WTC11 (cell line): Measurements from ENCODE around the gene ERAS. TPM values are rescaled to one million over a fixed set of nuclear protein-coding genes. Genes with fewer than 3 reads are reported as not detected.

Experiments
- ATAC-seq: fragments of 200-7000 bp; cut with Tn5 transposase; 2 replicates; pipeline ENCODE4 v1.10.0; 2021; ENCODE audit warnings: mild to moderate bottlenecking, moderate library complexity
- CTCF ChIA-PET: fragments of 300-600 bp; sonication (Branson Sonifier 250); formaldehyde crosslinking; loops from one replicate; lab custom pipeline; 2021; ENCODE audit warnings: antibody characterized with exemption; lab: Charles Lee
- POLR2A ChIA-PET: fragments of 350-600 bp; sonication (Branson Sonifier 250); formaldehyde crosslinking; loops from one replicate; lab custom pipeline; 2021; ENCODE audit warnings: antibody characterized with exemption; lab: Charles Lee
- DNase-seq: peaks from one replicate; pipeline ENCODE4 v3.0.0; 2021; ENCODE audit warnings: low spot score
- H3K27ac Mint-ChIP-seq: 2 replicates; pipeline ENCODE4 v1.8.0; 2021; ENCODE audit warnings: mixed read lengths
- H3K27me3 Mint-ChIP-seq: 2 replicates; pipeline ENCODE4 v1.8.0; 2021; ENCODE audit warnings: low read depth, mild to moderate bottlenecking, moderate library complexity, mixed read lengths
- H3K36me3 Mint-ChIP-seq: 2 replicates; pipeline ENCODE4 v1.8.0; 2021; ENCODE audit warnings: mixed read lengths
- H3K4me1 Mint-ChIP-seq: 2 replicates; pipeline ENCODE4 v1.8.0; 2022; ENCODE audit warnings: mixed read lengths
- H3K4me3 Mint-ChIP-seq: 2 replicates; pipeline ENCODE4 v1.8.0; 2021; ENCODE audit warnings: mild to moderate bottlenecking, moderate library complexity, mixed read lengths
- H3K9me3 Mint-ChIP-seq: 2 replicates; pipeline ENCODE4 v1.8.0; 2021; ENCODE audit warnings: mixed read lengths
- ATF1 ChIP-seq: sonication (generic); formaldehyde crosslinking; IDR thresholded peaks from 2 replicates; pipeline ENCODE4 v1.8.1; 2023; ENCODE audit warnings: mild to moderate bottlenecking, moderate library complexity, missing genetic modification reagents
- CBFB ChIP-seq: sonication (generic); formaldehyde crosslinking; IDR thresholded peaks from 2 replicates; pipeline ENCODE4 v1.8.1; 2022; ENCODE audit warnings: mild to moderate bottlenecking, low read depth, missing genetic modification reagents
- CREM ChIP-seq: sonication (generic); formaldehyde crosslinking; IDR thresholded peaks from 2 replicates; pipeline ENCODE4 v1.8.1; 2022; ENCODE audit warnings: mild to moderate bottlenecking, missing genetic modification reagents, moderate library complexity
- EMX1 ChIP-seq: fragments of 250-450 bp; sonication (Bioruptor Pico); IDR thresholded peaks from 2 replicates; pipeline ENCODE4 v1.8.0; 2021; ENCODE audit warnings: mild to moderate bottlenecking
- GRHL2 ChIP-seq: fragments of 250-450 bp; sonication (Bioruptor Pico); IDR thresholded peaks from 2 replicates; pipeline ENCODE4 v1.8.0; 2022; ENCODE audit warnings: mild to moderate bottlenecking, moderate library complexity; ENCODE audit not compliant: insufficient replicate concordance, severe bottlenecking
- NFE2L1 ChIP-seq: sonication (generic); formaldehyde crosslinking; IDR thresholded peaks from 2 replicates; pipeline ENCODE4 v1.8.1; 2023; ENCODE audit warnings: missing genetic modification reagents
- NR1H2 ChIP-seq: sonication (generic); formaldehyde crosslinking; IDR thresholded peaks from 2 replicates; pipeline ENCODE4 v1.9.0; 2021; ENCODE audit warnings: mild to moderate bottlenecking, moderate library complexity, missing genetic modification reagents
- PRRX2 ChIP-seq: fragments of 250-450 bp; sonication (Bioruptor Pico); IDR thresholded peaks from 2 replicates; pipeline ENCODE4 v1.8.0; 2021; ENCODE audit warnings: mild to moderate bottlenecking
- ZBTB21 ChIP-seq: sonication (generic); formaldehyde crosslinking; IDR thresholded peaks from 2 replicates; pipeline ENCODE4 v1.8.1; 2023; ENCODE audit warnings: mild to moderate bottlenecking, missing genetic modification reagents, borderline replicate concordance
- total RNA-seq: library from RNA; stranded (reverse); gene quantifications from 3 replicates; pipeline ENCODE4 v1.2.3, GENCODE V29; 2021
- TF ChIP-seq, protein P1 (sequence below): sonication (generic); formaldehyde crosslinking; IDR thresholded peaks from 2 replicates; pipeline ENCODE4 v1.8.1; 2022; ENCODE audit warnings: missing genetic modification reagents, borderline replicate concordance
- TF ChIP-seq, protein P2 (sequence below): fragments of 250-450 bp; sonication (Bioruptor Pico); IDR thresholded peaks from 2 replicates; pipeline ENCODE4 v1.9.0; 2021; ENCODE audit warnings: mild to moderate bottlenecking
- TF ChIP-seq, protein P3 (sequence below): sonication (generic); formaldehyde crosslinking; IDR thresholded peaks from 2 replicates; pipeline ENCODE4 v1.8.1; 2023; ENCODE audit warnings: mild to moderate bottlenecking, missing genetic modification reagents
- TF ChIP-seq, protein P4 (sequence below): sonication (generic); formaldehyde crosslinking; IDR thresholded peaks from 2 replicates; pipeline ENCODE4 v1.8.1; 2022; ENCODE audit warnings: low read depth, missing genetic modification reagents, borderline replicate concordance
- TF ChIP-seq, protein P5 (sequence below): sonication (generic); formaldehyde crosslinking; IDR thresholded peaks from 2 replicates; pipeline ENCODE4 v1.8.0; 2023; ENCODE audit warnings: missing genetic modification reagents, mild to moderate bottlenecking, borderline replicate concordance
- TF ChIP-seq, protein P6 (sequence below): fragments of 250-450 bp; sonication (Bioruptor Pico); IDR thresholded peaks from 2 replicates; pipeline ENCODE4 v1.9.0; 2021; ENCODE audit warnings: moderate library complexity, mild to moderate bottlenecking, inconsistent platforms, borderline replicate concordance

ERAS gene
- total RNA-seq, 1 experiment from 2014 or later: not detected

DNA sequence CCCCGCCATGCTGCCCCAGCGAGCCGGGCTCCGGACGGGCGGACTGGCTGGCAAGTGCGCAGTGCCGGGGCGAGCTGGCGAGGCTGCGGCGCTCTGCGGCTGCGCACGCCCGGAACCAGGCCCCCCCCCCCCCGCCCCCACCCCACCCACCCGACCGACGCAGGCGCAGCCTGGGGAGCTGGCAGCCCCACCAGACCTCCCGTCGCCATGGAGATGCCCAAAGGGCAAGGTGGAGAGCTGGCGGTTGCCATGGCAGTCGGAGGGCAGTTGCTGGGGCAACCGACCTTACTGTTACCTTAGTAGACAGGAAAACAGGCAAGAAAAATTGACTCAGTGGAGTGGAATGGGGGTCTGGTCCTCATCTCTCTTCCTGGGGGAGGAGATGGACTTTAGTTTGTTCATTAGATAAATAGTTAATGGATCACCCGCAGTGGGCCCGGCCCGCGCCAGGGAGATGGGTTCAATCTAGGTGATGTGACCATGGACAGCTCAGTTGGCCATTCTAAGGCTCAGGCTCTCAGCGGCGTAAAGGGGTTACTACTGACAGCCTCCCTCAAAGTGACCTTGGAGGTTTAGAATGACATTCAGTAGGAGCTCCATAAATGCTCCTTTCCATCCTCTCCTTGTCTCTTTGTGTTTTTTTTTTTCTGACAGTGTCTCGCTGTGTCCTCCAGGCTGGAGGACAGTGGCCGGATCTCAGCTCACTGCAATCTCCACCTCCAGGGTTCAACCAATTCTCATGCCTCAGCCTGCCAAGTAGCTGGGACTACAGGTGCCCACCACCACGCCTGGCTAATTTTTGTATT is 9.4 kb downstream of the ERAS start, which contains the start of gene PCSK1N:
TSS of gene PCSK1N (minus strand) at position 87 of the 806 bp plus-strand sequence. CDS start at position 9, 78 bp downstream.
- Mint-ChIP-seq H3K9me3 (no peaks in the 10 kb centered on the region), H3K4me3 (peak within 1 kb of the TSS; percentile 79), H3K4me1 (peaks cover 9% of the 10 kb centered on the region), H3K27ac (no peak within 1 kb of the TSS), H3K36me3 (no peaks in the 10 kb centered on the region), H3K27me3 (peaks cover 54% of the 10 kb centered on the region)
- DNase-seq (peak; percentile 30), ATAC-seq (peak; percentile 42; the same call in 1 of the 2 replicates)
- TF ChIP-seq, protein P1, sequence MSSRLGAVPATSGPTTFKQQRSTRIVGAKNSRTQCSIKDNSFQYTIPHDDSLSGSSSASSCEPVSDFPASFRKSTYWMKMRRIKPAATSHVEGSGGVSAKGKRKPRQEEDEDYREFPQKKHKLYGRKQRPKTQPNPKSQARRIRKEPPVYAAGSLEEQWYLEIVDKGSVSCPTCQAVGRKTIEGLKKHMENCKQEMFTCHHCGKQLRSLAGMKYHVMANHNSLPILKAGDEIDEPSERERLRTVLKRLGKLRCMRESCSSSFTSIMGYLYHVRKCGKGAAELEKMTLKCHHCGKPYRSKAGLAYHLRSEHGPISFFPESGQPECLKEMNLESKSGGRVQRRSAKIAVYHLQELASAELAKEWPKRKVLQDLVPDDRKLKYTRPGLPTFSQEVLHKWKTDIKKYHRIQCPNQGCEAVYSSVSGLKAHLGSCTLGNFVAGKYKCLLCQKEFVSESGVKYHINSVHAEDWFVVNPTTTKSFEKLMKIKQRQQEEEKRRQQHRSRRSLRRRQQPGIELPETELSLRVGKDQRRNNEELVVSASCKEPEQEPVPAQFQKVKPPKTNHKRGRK (CRISPR knock-in tag): no peak
- TF ChIP-seq, protein P2, sequence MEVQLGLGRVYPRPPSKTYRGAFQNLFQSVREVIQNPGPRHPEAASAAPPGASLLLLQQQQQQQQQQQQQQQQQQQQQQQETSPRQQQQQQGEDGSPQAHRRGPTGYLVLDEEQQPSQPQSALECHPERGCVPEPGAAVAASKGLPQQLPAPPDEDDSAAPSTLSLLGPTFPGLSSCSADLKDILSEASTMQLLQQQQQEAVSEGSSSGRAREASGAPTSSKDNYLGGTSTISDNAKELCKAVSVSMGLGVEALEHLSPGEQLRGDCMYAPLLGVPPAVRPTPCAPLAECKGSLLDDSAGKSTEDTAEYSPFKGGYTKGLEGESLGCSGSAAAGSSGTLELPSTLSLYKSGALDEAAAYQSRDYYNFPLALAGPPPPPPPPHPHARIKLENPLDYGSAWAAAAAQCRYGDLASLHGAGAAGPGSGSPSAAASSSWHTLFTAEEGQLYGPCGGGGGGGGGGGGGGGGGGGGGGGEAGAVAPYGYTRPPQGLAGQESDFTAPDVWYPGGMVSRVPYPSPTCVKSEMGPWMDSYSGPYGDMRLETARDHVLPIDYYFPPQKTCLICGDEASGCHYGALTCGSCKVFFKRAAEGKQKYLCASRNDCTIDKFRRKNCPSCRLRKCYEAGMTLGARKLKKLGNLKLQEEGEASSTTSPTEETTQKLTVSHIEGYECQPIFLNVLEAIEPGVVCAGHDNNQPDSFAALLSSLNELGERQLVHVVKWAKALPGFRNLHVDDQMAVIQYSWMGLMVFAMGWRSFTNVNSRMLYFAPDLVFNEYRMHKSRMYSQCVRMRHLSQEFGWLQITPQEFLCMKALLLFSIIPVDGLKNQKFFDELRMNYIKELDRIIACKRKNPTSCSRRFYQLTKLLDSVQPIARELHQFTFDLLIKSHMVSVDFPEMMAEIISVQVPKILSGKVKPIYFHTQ (CRISPR knock-in tag): no peak
- no peak for TF ChIP-seq ZBTB21 (CRISPR knock-in tag)
- TF ChIP-seq, protein P3, sequence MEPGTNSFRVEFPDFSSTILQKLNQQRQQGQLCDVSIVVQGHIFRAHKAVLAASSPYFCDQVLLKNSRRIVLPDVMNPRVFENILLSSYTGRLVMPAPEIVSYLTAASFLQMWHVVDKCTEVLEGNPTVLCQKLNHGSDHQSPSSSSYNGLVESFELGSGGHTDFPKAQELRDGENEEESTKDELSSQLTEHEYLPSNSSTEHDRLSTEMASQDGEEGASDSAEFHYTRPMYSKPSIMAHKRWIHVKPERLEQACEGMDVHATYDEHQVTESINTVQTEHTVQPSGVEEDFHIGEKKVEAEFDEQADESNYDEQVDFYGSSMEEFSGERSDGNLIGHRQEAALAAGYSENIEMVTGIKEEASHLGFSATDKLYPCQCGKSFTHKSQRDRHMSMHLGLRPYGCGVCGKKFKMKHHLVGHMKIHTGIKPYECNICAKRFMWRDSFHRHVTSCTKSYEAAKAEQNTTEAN: no peak
- TF ChIP-seq PRRX2 (CRISPR knock-in tag): no peak
- POLR2A ChIA-PET: no interaction called here
- CTCF ChIA-PET: interaction anchor here (0.9 to 1.2 kb wide), 2 partner anchors 56 to 187 kb away, joined by 3 read pairs; no protein-coding TSS in a partner anchor

DNA sequence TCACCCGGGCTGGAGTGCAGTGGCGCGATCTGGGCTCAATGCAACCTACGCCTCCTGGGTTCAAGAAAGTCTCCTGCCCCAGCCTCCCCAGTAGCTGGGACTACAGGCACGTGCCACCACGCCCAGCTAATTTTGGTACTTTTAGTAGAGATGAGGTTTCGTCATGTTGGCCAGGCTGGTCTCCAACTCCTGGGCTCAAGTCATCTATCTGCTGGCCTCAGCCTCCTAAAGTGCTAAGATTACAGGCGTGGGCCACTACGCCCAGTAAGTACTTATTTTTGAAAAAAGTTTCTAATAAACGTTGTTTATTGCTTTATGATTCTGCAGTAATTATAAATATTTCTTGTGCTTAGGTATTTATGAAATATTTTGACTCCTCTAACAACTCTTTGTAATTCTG is 13.4 kb downstream of the ERAS start:
- no peak overlapping the region for H3K27ac Mint-ChIP-seq
- H3K4me3 Mint-ChIP-seq: no peak overlapping the region
- CTCF ChIA-PET: no interaction called here
- H3K4me1 Mint-ChIP-seq: peaks cover 3% of the 10 kb centered on the region
- no peak for DNase-seq
- H3K9me3 Mint-ChIP-seq: no peaks in the 10 kb centered on the region
- TF ChIP-seq NR1H2 (no peak), NFE2L1 (CRISPR knock-in tag) (no peak)
- TF ChIP-seq, protein P4, sequence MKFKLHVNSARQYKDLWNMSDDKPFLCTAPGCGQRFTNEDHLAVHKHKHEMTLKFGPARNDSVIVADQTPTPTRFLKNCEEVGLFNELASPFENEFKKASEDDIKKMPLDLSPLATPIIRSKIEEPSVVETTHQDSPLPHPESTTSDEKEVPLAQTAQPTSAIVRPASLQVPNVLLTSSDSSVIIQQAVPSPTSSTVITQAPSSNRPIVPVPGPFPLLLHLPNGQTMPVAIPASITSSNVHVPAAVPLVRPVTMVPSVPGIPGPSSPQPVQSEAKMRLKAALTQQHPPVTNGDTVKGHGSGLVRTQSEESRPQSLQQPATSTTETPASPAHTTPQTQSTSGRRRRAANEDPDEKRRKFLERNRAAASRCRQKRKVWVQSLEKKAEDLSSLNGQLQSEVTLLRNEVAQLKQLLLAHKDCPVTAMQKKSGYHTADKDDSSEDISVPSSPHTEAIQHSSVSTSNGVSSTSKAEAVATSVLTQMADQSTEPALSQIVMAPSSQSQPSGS (CRISPR knock-in tag): no peak
- POLR2A ChIA-PET: no interaction called here
- peaks cover 19% of the 10 kb centered on the region for H3K27me3 Mint-ChIP-seq
- H3K36me3 Mint-ChIP-seq: no peaks in the 10 kb centered on the region
- no peak for ATAC-seq

DNA sequence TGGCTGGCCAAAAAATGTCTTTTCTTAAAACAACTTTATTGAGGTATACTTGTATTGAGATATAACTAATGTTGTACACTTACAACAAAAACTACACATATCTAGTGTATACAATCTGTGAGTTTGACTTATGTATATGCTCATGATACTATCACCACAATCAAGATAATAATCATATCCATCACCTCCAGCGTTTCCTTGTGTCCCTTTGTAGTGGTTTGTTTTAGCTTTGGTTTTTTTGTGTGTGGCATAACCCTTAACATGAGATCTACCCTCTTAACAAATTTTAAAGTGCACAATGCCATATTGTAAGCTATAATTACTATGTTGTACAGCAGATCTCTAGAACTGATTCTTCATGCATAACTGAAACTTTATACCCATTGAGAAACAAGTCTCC is 22.5 kb downstream of the ERAS start:
- ChIA-PET POLR2A (no interaction called here), CTCF (no interaction called here)
- H3K36me3 Mint-ChIP-seq: peaks cover 16% of the 10 kb centered on the region
- TF ChIP-seq GRHL2 (CRISPR knock-in tag) (no peak), ATF1 (CRISPR knock-in tag) (no peak)
- no peak for ATAC-seq
- no peak overlapping the region for H3K27ac Mint-ChIP-seq
- no peak overlapping the region for H3K4me3 Mint-ChIP-seq
- peaks cover 20% of the 10 kb centered on the region for H3K9me3 Mint-ChIP-seq
- no peak for DNase-seq
- no peaks in the 10 kb centered on the region for H3K4me1 Mint-ChIP-seq
- no peaks in the 10 kb centered on the region; the same call in 1 of the 2 replicates for H3K27me3 Mint-ChIP-seq

DNA sequence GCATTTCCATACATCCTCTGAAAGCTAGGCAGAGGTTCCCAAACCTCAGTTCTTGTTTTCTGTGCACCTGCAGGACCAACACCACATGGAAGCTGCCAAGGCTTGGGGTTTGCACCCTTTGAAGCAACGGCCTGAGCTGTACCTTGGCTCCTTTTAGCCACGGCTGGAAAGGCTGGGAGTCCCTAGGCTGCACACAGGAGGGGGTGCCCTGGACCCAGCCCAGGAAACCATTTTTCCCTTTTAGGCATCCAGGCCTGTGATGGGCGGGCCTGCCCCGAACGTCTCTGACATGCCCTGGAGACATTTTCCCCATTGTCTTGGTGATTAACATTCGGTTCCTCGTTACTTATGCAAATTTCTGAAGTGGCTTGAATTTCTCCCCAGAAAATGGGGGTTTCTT is 26.5 kb downstream of the ERAS start:
- Mint-ChIP-seq H3K27ac (no peak overlapping the region), H3K36me3 (peaks cover 17% of the 10 kb centered on the region), H3K4me3 (no peak overlapping the region), H3K4me1 (peaks cover 7% of the 10 kb centered on the region), H3K27me3 (peaks cover 3% of the 10 kb centered on the region), H3K9me3 (peaks cover 22% of the 10 kb centered on the region)
- POLR2A ChIA-PET: no interaction called here
- DNase-seq (no peak), ATAC-seq (no peak)
- CTCF ChIA-PET: no interaction called here
- TF ChIP-seq, protein P5, sequence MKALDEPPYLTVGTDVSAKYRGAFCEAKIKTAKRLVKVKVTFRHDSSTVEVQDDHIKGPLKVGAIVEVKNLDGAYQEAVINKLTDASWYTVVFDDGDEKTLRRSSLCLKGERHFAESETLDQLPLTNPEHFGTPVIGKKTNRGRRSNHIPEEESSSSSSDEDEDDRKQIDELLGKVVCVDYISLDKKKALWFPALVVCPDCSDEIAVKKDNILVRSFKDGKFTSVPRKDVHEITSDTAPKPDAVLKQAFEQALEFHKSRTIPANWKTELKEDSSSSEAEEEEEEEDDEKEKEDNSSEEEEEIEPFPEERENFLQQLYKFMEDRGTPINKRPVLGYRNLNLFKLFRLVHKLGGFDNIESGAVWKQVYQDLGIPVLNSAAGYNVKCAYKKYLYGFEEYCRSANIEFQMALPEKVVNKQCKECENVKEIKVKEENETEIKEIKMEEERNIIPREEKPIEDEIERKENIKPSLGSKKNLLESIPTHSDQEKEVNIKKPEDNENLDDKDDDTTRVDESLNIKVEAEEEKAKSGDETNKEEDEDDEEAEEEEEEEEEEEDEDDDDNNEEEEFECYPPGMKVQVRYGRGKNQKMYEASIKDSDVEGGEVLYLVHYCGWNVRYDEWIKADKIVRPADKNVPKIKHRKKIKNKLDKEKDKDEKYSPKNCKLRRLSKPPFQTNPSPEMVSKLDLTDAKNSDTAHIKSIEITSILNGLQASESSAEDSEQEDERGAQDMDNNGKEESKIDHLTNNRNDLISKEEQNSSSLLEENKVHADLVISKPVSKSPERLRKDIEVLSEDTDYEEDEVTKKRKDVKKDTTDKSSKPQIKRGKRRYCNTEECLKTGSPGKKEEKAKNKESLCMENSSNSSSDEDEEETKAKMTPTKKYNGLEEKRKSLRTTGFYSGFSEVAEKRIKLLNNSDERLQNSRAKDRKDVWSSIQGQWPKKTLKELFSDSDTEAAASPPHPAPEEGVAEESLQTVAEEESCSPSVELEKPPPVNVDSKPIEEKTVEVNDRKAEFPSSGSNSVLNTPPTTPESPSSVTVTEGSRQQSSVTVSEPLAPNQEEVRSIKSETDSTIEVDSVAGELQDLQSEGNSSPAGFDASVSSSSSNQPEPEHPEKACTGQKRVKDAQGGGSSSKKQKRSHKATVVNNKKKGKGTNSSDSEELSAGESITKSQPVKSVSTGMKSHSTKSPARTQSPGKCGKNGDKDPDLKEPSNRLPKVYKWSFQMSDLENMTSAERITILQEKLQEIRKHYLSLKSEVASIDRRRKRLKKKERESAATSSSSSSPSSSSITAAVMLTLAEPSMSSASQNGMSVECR (CRISPR knock-in tag): no peak
- no peak for TF ChIP-seq CBFB
- TF ChIP-seq EMX1 (CRISPR knock-in tag): no peak
- TF ChIP-seq, protein P6, sequence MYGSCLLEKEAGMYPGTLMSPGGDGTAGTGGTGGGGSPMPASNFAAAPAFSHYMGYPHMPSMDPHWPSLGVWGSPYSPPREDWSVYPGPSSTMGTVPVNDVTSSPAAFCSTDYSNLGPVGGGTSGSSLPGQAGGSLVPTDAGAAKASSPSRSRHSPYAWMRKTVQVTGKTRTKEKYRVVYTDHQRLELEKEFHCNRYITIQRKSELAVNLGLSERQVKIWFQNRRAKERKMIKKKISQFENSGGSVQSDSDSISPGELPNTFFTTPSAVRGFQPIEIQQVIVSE (CRISPR knock-in tag): no peak
- TF ChIP-seq CREM (CRISPR knock-in tag): no peak
